ENCODE measurements around the gene CST7. TPM values are rescaled to one million over a fixed set of nuclear protein-coding genes. Genes with fewer than 3 reads are reported as not detected.
A peak's percentile ranks its signal among the peaks of the same experiment; 100 is the strongest.
"Not testable (repeated sequence)": the region's sequence is repeated elsewhere in the genome, so short reads cannot be mapped to it uniquely, and the experiment has no call there.

The CST7 gene
- total RNA-seq, 2 donors from 2014 or later: not detected

GRCh38 chr20:24918579-24919566 lies 30.2 kb upstream of the CST7 start:
- no peak for TF ChIP-seq CTCF (conservative IDR thresholded peaks at IDR 0.05)
- H3K4me3 ChIP-seq (ENCODE audit: low read length): no peak overlapping the region
- no peaks in the 10 kb centered on the region for H3K36me3 ChIP-seq (ENCODE audit: control insufficient read depth, insufficient read depth, low read length)
- no peaks in the 10 kb centered on the region for H3K27me3 ChIP-seq (ENCODE audit: control insufficient read depth, insufficient read depth, low read length, poor library complexity, severe bottlenecking)
- peaks cover 19% of the 10 kb centered on the region for H3K9me3 Mint-ChIP-seq
- no peak overlapping the region for H3K4me3 Mint-ChIP-seq
- no peak overlapping the region for H3K27ac ChIP-seq (ENCODE audit: low read depth, low read length)
- peaks cover 10% of the 10 kb centered on the region for H3K27me3 Mint-ChIP-seq (ENCODE audit: insufficient read depth)
- H3K36me3 Mint-ChIP-seq (ENCODE audit: low read depth): no peaks in the 10 kb centered on the region
- no peaks in the 10 kb centered on the region for H3K4me1 Mint-ChIP-seq
- no peaks in the 10 kb centered on the region for H3K4me1 ChIP-seq (ENCODE audit: control insufficient read depth, insufficient read depth, low read length)
- 72 to 79% methylated on average over 11 to 14 of the region's 17 CpGs for WGBS, 2 experiments (ENCODE audit: insufficient coverage in 1 of 2, insufficient read length in 1 of 2)
- DNase-seq: no peak
- no peak overlapping the region for H3K9ac ChIP-seq (ENCODE audit: extremely low read depth, low read length, poor library complexity, severe bottlenecking)
- peaks cover 7% of the 10 kb centered on the region for H3K9me3 ChIP-seq (ENCODE audit: control insufficient read depth, low read length)
- H3K27ac Mint-ChIP-seq: no peak overlapping the region

- H3K27ac Mint-ChIP-seq; H3K36me3 Mint-ChIP-seq (ENCODE audit: low read depth); H3K9ac ChIP-seq (ENCODE audit: extremely low read depth, low read length, poor library complexity, severe bottlenecking); H3K27ac ChIP-seq (ENCODE audit: low read depth, low read length); H3K4me1 Mint-ChIP-seq; DNase-seq; H3K4me3 Mint-ChIP-seq; H3K36me3 ChIP-seq (ENCODE audit: control insufficient read depth, insufficient read depth, low read length); H3K4me1 ChIP-seq (ENCODE audit: control insufficient read depth, insufficient read depth, low read length); H3K9me3 ChIP-seq (ENCODE audit: control insufficient read depth, low read length); H3K4me3 ChIP-seq (ENCODE audit: low read length); H3K27me3 ChIP-seq (ENCODE audit: control insufficient read depth, insufficient read depth, low read length, poor library complexity, severe bottlenecking): not testable (repeated sequence)
- 88 to 95% methylated on average over 8 to 15 of the region's 15 CpGs for WGBS, 2 experiments (ENCODE audit: insufficient coverage in 1 of 2, insufficient read length in 1 of 2)
- Mint-ChIP-seq H3K27me3 (ENCODE audit: insufficient read depth) (peaks cover 10% of the 10 kb centered on the region), H3K9me3 (peaks cover 19% of the 10 kb centered on the region)
These were observed 29.4 kb upstream of the CST7 start for GRCh38 chr20:24919665-24920064.

- DNase-seq: peak; percentile 3
- not testable (repeated sequence) for H3K4me1 Mint-ChIP-seq; H3K27ac ChIP-seq (ENCODE audit: low read depth, low read length); H3K36me3 Mint-ChIP-seq (ENCODE audit: low read depth); H3K4me1 ChIP-seq (ENCODE audit: control insufficient read depth, insufficient read depth, low read length); H3K4me3 Mint-ChIP-seq; H3K9ac ChIP-seq (ENCODE audit: extremely low read depth, low read length, poor library complexity, severe bottlenecking); H3K9me3 ChIP-seq (ENCODE audit: control insufficient read depth, low read length); H3K27ac Mint-ChIP-seq; H3K36me3 ChIP-seq (ENCODE audit: control insufficient read depth, insufficient read depth, low read length); H3K27me3 ChIP-seq (ENCODE audit: control insufficient read depth, insufficient read depth, low read length, poor library complexity, severe bottlenecking); H3K4me3 ChIP-seq (ENCODE audit: low read length)
- H3K27me3 Mint-ChIP-seq (ENCODE audit: insufficient read depth): peaks cover 10% of the 10 kb centered on the region
- peaks cover 24% of the 10 kb centered on the region for H3K9me3 Mint-ChIP-seq
- WGBS, 2 experiments (ENCODE audit: insufficient coverage in 1 of 2, insufficient read length in 1 of 2): 94% methylated on average over 1 of the region's 3 CpGs; no CpG with 5 or more reads in 1 of the 2 experiments
These were observed 28.4 kb upstream of the CST7 start for GRCh38 chr20:24920706-24921105.

- H3K27me3 Mint-ChIP-seq (ENCODE audit: insufficient read depth); H3K4me1 ChIP-seq (ENCODE audit: control insufficient read depth, insufficient read depth, low read length); H3K9ac ChIP-seq (ENCODE audit: extremely low read depth, low read length, poor library complexity, severe bottlenecking); H3K4me3 ChIP-seq (ENCODE audit: low read length); H3K4me3 Mint-ChIP-seq; H3K27ac Mint-ChIP-seq; H3K36me3 Mint-ChIP-seq (ENCODE audit: low read depth); H3K27me3 ChIP-seq (ENCODE audit: control insufficient read depth, insufficient read depth, low read length, poor library complexity, severe bottlenecking); H3K27ac ChIP-seq (ENCODE audit: low read depth, low read length); DNase-seq; H3K36me3 ChIP-seq (ENCODE audit: control insufficient read depth, insufficient read depth, low read length); H3K9me3 ChIP-seq (ENCODE audit: control insufficient read depth, low read length): not testable (repeated sequence)
- WGBS, 2 experiments (ENCODE audit: insufficient coverage in 1 of 2, insufficient read length in 1 of 2): 97 to 100% methylated on average over 3 to 5 of the region's 5 CpGs
- peaks cover 13% of the 10 kb centered on the region for H3K9me3 Mint-ChIP-seq
- peaks cover 15% of the 10 kb centered on the region for H3K4me1 Mint-ChIP-seq
These were observed 19.8 kb upstream of the CST7 start for GRCh38 chr20:24929259-24929658.

GRCh38 chr20:24929867-24930723 lies 19.0 kb upstream of the CST7 start:
- H3K27me3 ChIP-seq (ENCODE audit: control insufficient read depth, insufficient read depth, low read length, poor library complexity, severe bottlenecking); H3K9me3 ChIP-seq (ENCODE audit: control insufficient read depth, low read length); H3K27me3 Mint-ChIP-seq (ENCODE audit: insufficient read depth); H3K4me1 ChIP-seq (ENCODE audit: control insufficient read depth, insufficient read depth, low read length); H3K27ac ChIP-seq (ENCODE audit: low read depth, low read length); H3K36me3 Mint-ChIP-seq (ENCODE audit: low read depth); H3K36me3 ChIP-seq (ENCODE audit: control insufficient read depth, insufficient read depth, low read length); H3K9ac ChIP-seq (ENCODE audit: extremely low read depth, low read length, poor library complexity, severe bottlenecking); H3K4me3 ChIP-seq (ENCODE audit: low read length); H3K4me3 Mint-ChIP-seq; DNase-seq: not testable (repeated sequence)
- Mint-ChIP-seq H3K27ac (peak overlapping the region; percentile 66), H3K4me1 (peaks cover 15% of the 10 kb centered on the region), H3K9me3 (peaks cover 11% of the 10 kb centered on the region)
- WGBS, 2 experiments (ENCODE audit: insufficient coverage in 1 of 2, insufficient read length in 1 of 2): 88 to 92% methylated on average over 11 to 13 of the region's 13 CpGs
